K562 (cell line): ENCODE measurements around the gene SCPEP1. TPM values are rescaled to one million over a fixed set of nuclear protein-coding genes. Genes with fewer than 3 reads are reported as not detected.

Experiments
- ETV5 ChIP-seq: sonication (generic); formaldehyde crosslinking; IDR thresholded peaks from 2 replicates; pipeline ENCODE4 v1.4.0; 2020; ENCODE audit warnings: low read depth, mild to moderate bottlenecking, missing genetic modification reagents
- HNRNPK ChIP-seq: fragments of 200-400 bp; formaldehyde crosslinking; IDR thresholded peaks from one replicate; pipeline ENCODE4 v1.6.1; 2018; ENCODE audit warnings: mild to moderate bottlenecking, low read depth, low read length; ENCODE audit not compliant: poor library complexity, severe bottlenecking
- HNRNPL ChIP-seq: fragments of 200-400 bp; formaldehyde crosslinking; IDR thresholded peaks from 2 replicates; pipeline ENCODE4 v1.6.1; 2017; ENCODE audit warnings: low read depth, mild to moderate bottlenecking, low read length
- HOXB6 ChIP-seq: fragments of 250-450 bp; sonication (Bioruptor Pico); IDR thresholded peaks from 2 replicates; pipeline ENCODE4 v1.5.1; 2022; ENCODE audit warnings: mild to moderate bottlenecking, borderline replicate concordance
- ILF3 ChIP-seq: fragments of 450-650 bp; IDR thresholded peaks from 2 replicates; pipeline ENCODE4 v1.6.1; 2018; ENCODE audit warnings: antibody characterized with exemption, mild to moderate bottlenecking, moderate library complexity, borderline replicate concordance
- KLF1 ChIP-seq: fragments of 450-650 bp; IDR thresholded peaks from 2 replicates; pipeline ENCODE4 v1.6.1; 2016; ENCODE audit warnings: missing genetic modification characterization, missing compliant biosample characterization
- LCOR ChIP-seq: sonication (generic); formaldehyde crosslinking; IDR thresholded peaks from 2 replicates; pipeline ENCODE4 v1.8.0; 2022; ENCODE audit warnings: mild to moderate bottlenecking, missing genetic modification reagents
- MAFG ChIP-seq: fragments of 450-650 bp; conservative IDR thresholded peaks from 2 replicates; pipeline ENCODE4 v1.6.1; 2016; ENCODE audit warnings: missing genetic modification characterization, missing compliant biosample characterization
- PKNOX1 ChIP-seq: fragments of 450-650 bp; IDR thresholded peaks from 2 replicates; pipeline ENCODE4 v1.6.1; 2016
- RBBP5 ChIP-seq: fragments of 200-600 bp; sonication (generic); IDR thresholded peaks from 2 replicates; pipeline ENCODE4 v1.6.1; 2012; ENCODE audit warnings: borderline replicate concordance, mild to moderate bottlenecking, low read length, control low read depth, inconsistent platforms; ENCODE audit not compliant: insufficient read depth, poor library complexity, severe bottlenecking
- RBM39 ChIP-seq: fragments of 200-400 bp; formaldehyde crosslinking; optimal IDR thresholded peaks from 2 replicates; pipeline ENCODE3; 2018; ENCODE audit warnings: low read depth, low read length
- U2AF1 ChIP-seq: fragments of 200-400 bp; formaldehyde crosslinking; optimal IDR thresholded peaks from 2 replicates; pipeline ENCODE3; 2017; ENCODE audit warnings: mild to moderate bottlenecking, low read depth, low read length, moderate library complexity
- ZEB2 ChIP-seq: fragments of 450-650 bp; IDR thresholded peaks from 2 replicates; pipeline ENCODE4 v1.6.1; 2016
- ZNF146 ChIP-seq: IDR thresholded peaks from one replicate; pipeline ENCODE4 v1.6.1; 2018; ENCODE audit warnings: missing compliant biosample characterization; ENCODE audit not compliant: unreplicated experiment
- polyA plus RNA-seq, 8 experiments: library from polyadenylated mRNA; depleted of rRNA in 4 of 8; stranded (reverse) in 5 of 8; unstranded in 3 of 8; fragments of >200 nt; fragmentation: Nextera tagmentation in 2 of 8; fragmentation: Illumina TruSeq in 1 of 8; extraction: Ambion mirVana in 2 of 8; extraction: Trizol in 1 of 8; gene quantifications; 2 replicates each; pipeline versions ENCODE4 v1.2.1 to v1.2.3, GENCODE V29; 2011 to 2014; ENCODE audit warnings: inconsistent platforms in 1 of 8, missing spikeins in 1 of 8
- total RNA-seq, 7 experiments: library from RNA; depleted of rRNA in 6 of 7; stranded (reverse); fragments of >200 nt in 6 of 7; fragmentation: Illumina TruSeq in 2 of 7; extraction: Trizol in 2 of 7; gene quantifications; 2 replicates each; pipeline versions ENCODE4 v1.2.1 to v1.2.3, GENCODE V29; 2011 to 2021; ENCODE audit warnings: low replicate concordance in 1 of 7
- TF ChIP-seq, protein P1 (sequence below), 2 experiments: fragments of 450-650 bp; IDR thresholded peaks; 2 replicates each; pipeline ENCODE4 v1.6.1; 2016; ENCODE audit warnings: mild to moderate bottlenecking in 2 of 2, borderline replicate concordance in 1 of 2, low read depth in 1 of 2, moderate library complexity in 1 of 2
- TF ChIP-seq, protein P2 (sequence below), 2 experiments: fragments of 200-800 bp in 1 of 2; sonication (Bioruptor generic) in 1 of 2; sonication (generic) in 1 of 2; formaldehyde crosslinking in 1 of 2; IDR thresholded peaks in 1 of 2; conservative IDR thresholded peaks in 1 of 2; 2 replicates each; pipeline versions ENCODE4 v1.5.0 to v1.6.1; 2016 to 2020; ENCODE audit warnings: missing compliant biosample characterization in 1 of 2, missing genetic modification characterization in 1 of 2, missing genetic modification reagents in 1 of 2

Gene SCPEP1
- total and polyA plus RNA-seq, 9 of the 15 experiments (the other 6 are each of a cell fraction or from before 2014, with no cell fraction given): 5.1 to 14.8 (median 7.2) TPM

- TF ChIP-seq, protein P1, sequence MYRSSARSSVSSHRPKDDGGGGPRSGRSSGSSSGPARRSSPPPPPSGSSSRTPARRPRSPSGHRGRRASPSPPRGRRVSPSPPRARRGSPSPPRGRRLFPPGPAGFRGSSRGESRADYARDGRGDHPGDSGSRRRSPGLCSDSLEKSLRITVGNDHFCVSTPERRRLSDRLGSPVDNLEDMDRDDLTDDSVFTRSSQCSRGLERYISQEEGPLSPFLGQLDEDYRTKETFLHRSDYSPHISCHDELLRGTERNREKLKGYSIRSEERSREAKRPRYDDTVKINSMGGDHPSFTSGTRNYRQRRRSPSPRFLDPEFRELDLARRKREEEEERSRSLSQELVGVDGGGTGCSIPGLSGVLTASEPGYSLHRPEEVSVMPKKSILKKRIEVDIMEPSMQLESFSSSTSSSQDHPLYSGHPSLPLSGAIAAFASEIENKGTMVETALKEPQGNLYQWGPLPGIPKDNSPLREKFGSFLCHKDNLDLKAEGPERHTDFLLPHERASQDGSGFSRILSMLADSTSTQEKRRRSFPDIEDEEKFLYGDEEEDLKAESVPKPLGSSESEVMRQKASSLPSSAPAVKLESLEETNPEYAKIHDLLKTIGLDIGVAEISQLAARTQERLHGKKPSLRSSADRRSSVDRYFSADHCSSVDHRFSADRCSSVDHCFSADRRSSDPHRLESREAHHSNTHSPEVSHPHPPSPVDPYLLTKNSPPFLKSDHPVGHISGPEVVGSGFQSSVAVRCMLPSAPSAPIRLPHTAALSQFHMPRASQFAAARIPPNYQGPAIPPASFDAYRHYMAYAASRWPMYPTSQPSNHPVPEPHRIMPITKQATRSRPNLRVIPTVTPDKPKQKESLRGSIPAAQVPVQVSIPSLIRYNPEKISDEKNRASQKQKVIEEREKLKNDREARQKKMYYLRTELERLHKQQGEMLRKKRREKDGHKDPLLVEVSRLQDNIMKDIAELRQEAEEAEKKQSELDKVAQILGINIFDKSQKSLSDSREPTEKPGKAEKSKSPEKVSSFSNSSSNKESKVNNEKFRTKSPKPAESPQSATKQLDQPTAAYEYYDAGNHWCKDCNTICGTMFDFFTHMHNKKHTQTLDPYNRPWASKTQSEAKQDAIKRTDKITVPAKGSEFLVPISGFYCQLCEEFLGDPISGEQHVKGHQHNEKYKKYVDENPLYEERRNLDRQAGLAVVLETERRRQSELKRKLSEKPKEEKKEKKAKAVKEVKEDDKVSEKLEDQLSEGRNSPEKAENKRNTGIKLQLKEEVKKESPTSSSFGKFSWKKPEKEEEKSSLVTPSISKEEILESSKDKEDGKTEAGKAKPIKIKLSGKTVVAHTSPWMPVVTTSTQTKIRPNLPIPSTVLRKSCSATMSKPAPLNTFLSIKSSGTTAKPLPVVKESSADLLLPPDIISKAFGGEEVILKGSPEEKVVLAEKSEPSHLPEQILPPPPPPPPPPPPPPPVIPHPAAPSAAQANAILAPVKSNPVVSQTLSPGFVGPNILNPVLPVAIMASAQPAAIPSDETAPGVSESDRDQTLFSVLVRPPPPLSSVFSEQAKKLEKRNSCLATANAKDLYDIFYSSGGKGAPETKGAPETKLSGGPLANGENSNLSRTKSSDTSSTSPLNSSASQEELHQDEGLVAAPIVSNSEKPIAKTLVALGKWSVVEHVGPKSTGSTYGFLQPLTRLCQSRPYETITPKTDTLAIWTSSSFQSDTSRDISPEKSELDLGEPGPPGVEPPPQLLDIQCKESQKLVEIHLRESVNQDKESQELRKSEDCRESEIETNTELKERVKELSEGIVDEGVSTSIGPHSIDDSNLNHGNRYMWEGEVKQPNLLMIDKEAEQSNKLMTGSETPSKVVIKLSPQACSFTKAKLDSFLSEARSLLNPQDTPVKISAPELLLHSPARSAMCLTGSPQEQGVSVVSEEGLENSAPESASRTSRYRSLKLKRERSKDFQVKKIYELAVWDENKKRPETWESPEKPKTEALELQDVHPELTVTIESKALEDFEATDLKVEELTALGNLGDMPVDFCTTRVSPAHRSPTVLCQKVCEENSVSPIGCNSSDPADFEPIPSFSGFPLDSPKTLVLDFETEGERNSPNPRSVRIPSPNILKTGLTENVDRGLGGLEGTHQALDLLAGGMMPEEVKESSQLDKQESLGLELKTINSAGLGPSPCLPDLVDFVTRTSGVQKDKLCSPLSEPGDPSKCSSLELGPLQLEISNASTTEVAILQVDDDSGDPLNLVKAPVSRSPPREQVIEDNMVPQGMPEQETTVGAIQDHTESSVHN (IDR thresholded peaks at IDR 0.05; ENCODE audit: borderline replicate concordance in 1 of 2, low read depth in 1 of 2): peak in 1 of 2 experiments; percentile 42; a peak in 1 of 4 replicates
- no peak for TF ChIP-seq ILF3
- no peak for TF ChIP-seq RBM39
- TF ChIP-seq ZNF146 (CRISPR knock-in tag): no peak
- TF ChIP-seq KLF1: no peak
- TF ChIP-seq HNRNPK: no peak
- TF ChIP-seq HOXB6: no peak
- TF ChIP-seq, protein P2, sequence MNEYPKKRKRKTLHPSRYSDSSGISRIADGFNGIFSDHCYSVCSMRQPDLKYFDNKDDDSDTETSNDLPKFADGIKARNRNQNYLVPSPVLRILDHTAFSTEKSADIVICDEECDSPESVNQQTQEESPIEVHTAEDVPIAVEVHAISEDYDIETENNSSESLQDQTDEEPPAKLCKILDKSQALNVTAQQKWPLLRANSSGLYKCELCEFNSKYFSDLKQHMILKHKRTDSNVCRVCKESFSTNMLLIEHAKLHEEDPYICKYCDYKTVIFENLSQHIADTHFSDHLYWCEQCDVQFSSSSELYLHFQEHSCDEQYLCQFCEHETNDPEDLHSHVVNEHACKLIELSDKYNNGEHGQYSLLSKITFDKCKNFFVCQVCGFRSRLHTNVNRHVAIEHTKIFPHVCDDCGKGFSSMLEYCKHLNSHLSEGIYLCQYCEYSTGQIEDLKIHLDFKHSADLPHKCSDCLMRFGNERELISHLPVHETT (CRISPR knock-in tag; conservative IDR thresholded peaks at IDR 0.05 in 1 of 2, IDR thresholded peaks at IDR 0.05 in 1 of 2): peak in 1 of 2 experiments; percentile 64; a peak in 1 of 4 replicates
- TF ChIP-seq MAFG (tag): no peak
- peak; percentile 66 for TF ChIP-seq LCOR
- TF ChIP-seq U2AF1: no peak
- TF ChIP-seq RBBP5: peak; percentile 56
- TF ChIP-seq ZEB2: peak; percentile 92
- no peak for TF ChIP-seq HNRNPL
- peak; percentile 65 for TF ChIP-seq PKNOX1
- peak; percentile 81 for TF ChIP-seq ETV5 (CRISPR knock-in tag)
These were observed 7.6 kb downstream of the SCPEP1 start (continued) for GRCh38 chr17:56985371-56986162.
